Heart right ventricle (tissue), 16 donors: ENCODE results near the gene AHNAK. TPM values are rescaled to one million over a fixed set of nuclear protein-coding genes. Genes with fewer than 3 reads are reported as not detected.

Source experiments
- ATAC-seq, 8 donors: fragments of 200-7000 bp; cut with Tn5 transposase; one replicate each; pipeline ENCODE4 v1.9.1; 2020; ENCODE audit warnings: mild to moderate bottlenecking in 8 of 8, moderate library complexity in 8 of 8, moderate number of reproducible peaks in 1 of 8
- DNase-seq, 2 donors: peaks; one replicate each; pipeline ENCODE4 v3.0.0-alpha.2; 2020
- H3K27ac ChIP-seq, 10 donors: fragments of 200-600 bp; sonication (generic) in 2 of 10; one replicate each; pipeline versions ENCODE4 v1.5.0 to v1.8.0; 2020 to 2022; ENCODE audit warnings: mild to moderate bottlenecking in 3 of 10
- H3K27me3 ChIP-seq, 7 donors: fragments of 200-600 bp; one replicate each; pipeline ENCODE4 v1.8.0; 2021 to 2022; ENCODE audit warnings: mild to moderate bottlenecking in 2 of 7
- H3K36me3 ChIP-seq, 9 donors: fragments of 200-600 bp; sonication (generic) in 1 of 9; one replicate each; pipeline versions ENCODE4 v1.5.0 to v1.8.0; 2020 to 2022; ENCODE audit warnings: mild to moderate bottlenecking in 2 of 9
- H3K4me1 ChIP-seq, 9 donors: fragments of 200-600 bp; sonication (generic) in 1 of 9; one replicate each; pipeline versions ENCODE4 v1.5.0 to v1.8.0; 2020 to 2022; ENCODE audit warnings: mild to moderate bottlenecking in 4 of 9
- H3K4me3 ChIP-seq, 10 donors: fragments of 200-600 bp; sonication (generic) in 2 of 10; one replicate each; pipeline versions ENCODE4 v1.5.0 to v1.8.0; 2020 to 2022; ENCODE audit warnings: mild to moderate bottlenecking in 7 of 10, moderate library complexity in 2 of 10
- H3K9me3 ChIP-seq, 11 donors: fragments of 200-600 bp in 10 of 11; sonication (generic) in 2 of 11; one replicate each; pipeline versions ENCODE4 v1.5.0 to v1.8.0; 2013 to 2022; ENCODE audit warnings: mild to moderate bottlenecking in 2 of 11, control low read depth in 1 of 11, moderate library complexity in 1 of 11
- WGBS, 2 donors: extraction: QIAGEN DNeasy Blood & Tissue Kit; methylation state at CpG; one replicate each; pipeline ENCODE4 v1.1.7; 2013; ENCODE audit warnings: inconsistent platforms in 1 of 2; 5-methylcytosine and 5-hydroxymethylcytosine counted together
- intact Hi-C, 10 donors: fragments of 100-400 bp; cut with DNase I; formaldehyde crosslinking; loops; one replicate each; pipeline versions ENCODE4 v1.11.1 to v1.14.2; 2022
- polyA plus RNA-seq, 2 donors: library from polyadenylated mRNA; stranded (reverse); fragments of 200-250 nt; gene quantifications; one replicate each; pipeline ENCODE4 v1.2.3, GENCODE V29; 2013
- total RNA-seq, 10 donors: library from RNA; stranded (reverse); fragmentation: NEBNext Ultra II Directional in 3 of 10; extraction: Animal tissue kit (Norgen Biotek cat#: 25700) in 3 of 10; gene quantifications; one replicate each; pipeline versions ENCODE4 v1.2.1 to v1.2.4, GENCODE V29; 2021 to 2023
- TF ChIP-seq, protein P1 (sequence below), 9 donors: fragments of 200-600 bp; sonication (generic) in 2 of 9; IDR thresholded peaks; one replicate each; pipeline versions ENCODE4 v1.5.0 to v1.8.0; 2021 to 2022; ENCODE audit warnings: antibody characterized with exemption in 9 of 9, mild to moderate bottlenecking in 5 of 9, moderate library complexity in 1 of 9
- donor health status: Arrhythmogenic right ventricular cardiomyopathy.
- donor health status: ischemic (EF 13 %, LVEDD 7.1; RV severe dilation, severe dysfunction).
- donor health status: healthy with polysubstance abuse.
- donor health status: DM: no; HTN: yes; CAD: no.
- donor health status: DM: no; HTN: no; CAD: no.
- donor health status: ischemic (EF 25% LVEDD 6.9; RV normal size, moderate dysfunction).
- donor health status: ischemic (EF 25% LVEDD 5.7; RV mildly dilated, moderate dysfunction).
- donor health status: healthy.
- donor health status: DM: yes; HTN: yes; CAD: no.
- donor health status: Ischemic cardiomyopathy.
- donor health status: ischemic (EF 35%, LVEDD 5.7; RV mildly dilated, moderate dysfunction).
- donor health status: nonischemic (EF 11% LVEDD 7.7; RV severe dilation, severe dysfunction).
- donor health status: DM: yes; HTN: yes; CAD: no.
- donor health status: PGD.
- donor health status: ischemic (EF 29% LVEDD 5.4; RV normal size, mild dysfunction).
- donor health status: nonischemic (EF 23%, LVEDD 6.1; RV moderate dilation, normal function).

The AHNAK gene
- total and polyA plus RNA-seq, 12 donors = 101 to 447 (median 366) TPM

DNA sequence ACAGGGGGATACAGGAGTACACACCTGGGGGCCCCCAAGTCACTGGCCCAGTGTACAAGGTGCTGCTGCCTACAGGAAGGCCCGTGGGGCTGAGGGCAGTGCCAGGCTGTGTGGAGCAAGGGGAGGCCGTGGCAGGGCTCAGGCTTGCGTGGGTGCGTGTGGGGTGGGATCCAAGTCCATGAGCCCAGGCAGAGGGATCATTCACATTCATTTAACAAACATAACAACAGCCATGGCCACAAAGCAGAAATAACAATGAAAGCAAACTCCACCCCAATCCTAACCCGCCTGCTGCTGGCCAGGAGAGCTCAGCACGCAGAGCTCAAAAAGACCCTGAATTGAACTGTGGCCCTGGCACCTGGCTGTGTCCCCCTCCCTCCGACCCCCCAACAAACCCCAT lies 144.8 kb downstream of the AHNAK start:
- H3K27ac ChIP-seq = peak overlapping the region in 8 of 10 donors; percentile 32 to 86 (median 74)
- intact Hi-C loops = loop anchor here in 1 of 10 donors (2.0 kb wide), 1 partner anchor 143 kb away; no protein-coding TSS in a partner anchor
- ATAC-seq (peak in 1 of 8 donors; percentile 2), DNase-seq (no peak)
- H3K4me3 ChIP-seq = peak overlapping the region in 4 of 10 donors; percentile 2 to 15 (median 10)
- WGBS, 2 donors = 63 to 64% methylated on average over 7 of the region's 7 CpGs
- H3K36me3 ChIP-seq = no peaks in the 10 kb centered on the region
- no peaks in the 10 kb centered on the region for H3K9me3 ChIP-seq
- peaks cover 35 to 72% (median 57%) of the 10 kb centered on the region in 9 donors for H3K4me1 ChIP-seq
- no peaks in the 10 kb centered on the region for H3K27me3 ChIP-seq
- TF ChIP-seq, protein P1, sequence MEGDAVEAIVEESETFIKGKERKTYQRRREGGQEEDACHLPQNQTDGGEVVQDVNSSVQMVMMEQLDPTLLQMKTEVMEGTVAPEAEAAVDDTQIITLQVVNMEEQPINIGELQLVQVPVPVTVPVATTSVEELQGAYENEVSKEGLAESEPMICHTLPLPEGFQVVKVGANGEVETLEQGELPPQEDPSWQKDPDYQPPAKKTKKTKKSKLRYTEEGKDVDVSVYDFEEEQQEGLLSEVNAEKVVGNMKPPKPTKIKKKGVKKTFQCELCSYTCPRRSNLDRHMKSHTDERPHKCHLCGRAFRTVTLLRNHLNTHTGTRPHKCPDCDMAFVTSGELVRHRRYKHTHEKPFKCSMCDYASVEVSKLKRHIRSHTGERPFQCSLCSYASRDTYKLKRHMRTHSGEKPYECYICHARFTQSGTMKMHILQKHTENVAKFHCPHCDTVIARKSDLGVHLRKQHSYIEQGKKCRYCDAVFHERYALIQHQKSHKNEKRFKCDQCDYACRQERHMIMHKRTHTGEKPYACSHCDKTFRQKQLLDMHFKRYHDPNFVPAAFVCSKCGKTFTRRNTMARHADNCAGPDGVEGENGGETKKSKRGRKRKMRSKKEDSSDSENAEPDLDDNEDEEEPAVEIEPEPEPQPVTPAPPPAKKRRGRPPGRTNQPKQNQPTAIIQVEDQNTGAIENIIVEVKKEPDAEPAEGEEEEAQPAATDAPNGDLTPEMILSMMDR (IDR thresholded peaks at IDR 0.05) = no peak

DNA sequence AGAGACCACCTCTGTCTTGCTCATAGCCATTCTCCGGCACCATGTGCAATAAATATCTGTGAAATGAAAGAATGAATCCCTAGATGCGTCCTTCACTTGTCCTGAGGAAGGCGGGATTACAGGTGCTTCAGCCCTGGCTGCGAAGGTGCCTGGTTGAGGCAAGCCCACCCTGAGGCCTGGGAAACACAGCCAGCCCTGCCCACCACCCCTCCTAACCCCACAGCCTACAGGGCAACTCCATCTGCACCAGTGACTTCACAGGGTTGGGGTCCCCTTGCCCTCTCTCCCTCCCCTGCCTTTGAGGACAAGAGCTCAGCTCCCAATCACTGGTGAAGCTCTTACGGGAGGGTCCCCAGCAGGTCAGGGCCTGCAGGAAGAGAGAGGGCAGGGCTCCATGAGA lies 145.2 kb downstream of the AHNAK start:
- intact Hi-C loops = no loop called here
- peak overlapping the region in 9 of 10 donors; percentile 32 to 86 (median 72) for H3K27ac ChIP-seq
- no peaks in the 10 kb centered on the region for H3K36me3 ChIP-seq
- H3K4me3 ChIP-seq = peak overlapping the region in 1 of 10 donors; percentile 12
- ATAC-seq = peak in 1 of 8 donors; percentile 9
- TF ChIP-seq, protein P1 (IDR thresholded peaks at IDR 0.05) = no peak
- no peaks in the 10 kb centered on the region for H3K27me3 ChIP-seq
- no peak for DNase-seq
- 86 to 87% methylated on average over 5 of the region's 5 CpGs for WGBS, 2 donors
- no peaks in the 10 kb centered on the region for H3K9me3 ChIP-seq
- H3K4me1 ChIP-seq = peaks cover 35 to 74% (median 57%) of the 10 kb centered on the region in 9 donors

DNA sequence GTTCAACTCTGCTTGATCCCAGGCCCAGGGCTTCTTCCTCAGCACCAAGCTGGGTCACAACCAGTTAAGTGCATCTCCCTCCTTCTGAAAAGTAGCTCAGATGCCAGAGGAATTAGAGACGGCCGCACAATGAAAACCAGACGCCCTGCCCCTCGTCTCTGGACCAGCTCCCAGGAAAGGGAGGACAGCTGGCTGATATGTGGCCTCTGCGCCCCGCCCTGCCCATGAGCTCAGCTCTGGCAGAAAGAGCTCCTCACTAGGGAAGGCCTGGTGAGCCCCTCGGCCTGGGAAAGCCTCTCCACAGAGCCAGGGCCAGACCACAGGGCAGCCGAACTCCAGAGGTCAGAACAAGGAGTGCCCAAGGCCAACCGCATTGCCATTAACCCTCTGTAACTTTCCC lies 145.8 kb downstream of the AHNAK start:
- ATAC-seq (peak; percentile 77 to 87 (median 83)), DNase-seq (peak; percentile 81 to 85)
- Histone ChIP-seq H3K27ac (peak overlapping the region in 9 of 10 donors; percentile 32 to 86 (median 72)), H3K36me3 (no peaks in the 10 kb centered on the region), H3K27me3 (no peaks in the 10 kb centered on the region), H3K9me3 (no peaks in the 10 kb centered on the region), H3K4me3 (no peak overlapping the region), H3K4me1 (peaks cover 35 to 72% (median 57%) of the 10 kb centered on the region in 9 donors)
- 16% methylated on average over 9 of the region's 9 CpGs for WGBS, 2 donors
- TF ChIP-seq, protein P1 (IDR thresholded peaks at IDR 0.05) = no peak
- intact Hi-C loops = no loop called here

DNA sequence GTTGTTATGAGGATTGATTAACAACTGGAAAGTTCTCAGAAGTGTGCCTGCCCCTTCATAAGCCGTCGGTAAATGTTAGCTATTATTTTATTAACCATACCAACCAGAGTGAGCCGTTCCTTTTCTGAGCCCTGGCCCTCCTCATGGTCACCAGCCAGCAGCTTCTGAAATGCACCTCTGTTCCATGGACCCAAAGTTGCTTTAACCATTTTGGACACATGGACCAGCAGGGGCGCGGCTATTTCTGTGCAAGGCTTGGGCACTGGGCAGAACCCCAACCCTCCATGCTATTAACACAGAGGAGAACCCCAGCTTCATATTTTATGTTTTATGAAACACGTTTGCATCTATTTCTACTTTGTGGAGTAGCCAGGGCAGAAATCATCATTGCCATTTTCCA lies 146.3 kb downstream of the AHNAK start:
- TF ChIP-seq, protein P1 (IDR thresholded peaks at IDR 0.05) = no peak
- 54 to 55% methylated on average over 6 of the region's 6 CpGs for WGBS, 2 donors
- ATAC-seq (no peak), DNase-seq (no peak)
- H3K4me3 ChIP-seq = no peak overlapping the region
- intact Hi-C loops = no loop called here
- no peaks in the 10 kb centered on the region for H3K9me3 ChIP-seq
- H3K36me3 ChIP-seq = no peaks in the 10 kb centered on the region
- H3K4me1 ChIP-seq = peaks cover 37 to 77% (median 60%) of the 10 kb centered on the region in 9 donors
- H3K27me3 ChIP-seq = no peaks in the 10 kb centered on the region
- H3K27ac ChIP-seq = peak overlapping the region in 9 of 10 donors; percentile 17 to 86 (median 72)
